Adrenal gland (tissue), 12 donors: ENCODE results near the gene BCL7A. TPM values are rescaled to one million over a fixed set of nuclear protein-coding genes. Genes with fewer than 3 reads are reported as not detected.

ENCODE experiments used
- DNase-seq, 7 donors: peaks; one replicate each; pipeline ENCODE4 v3.0.0-alpha.2; 2019 to 2020
- H3K27ac ChIP-seq, 5 donors: fragments of 200-600 bp; sonication (generic) in 4 of 5; 1 replicate in 3 of 5; 2 replicates in 2 of 5; pipeline versions ENCODE4 v1.5.1 to v1.8.0; 2016 to 2020; ENCODE audit warnings: mild to moderate bottlenecking in 1 of 5
- H3K27me3 ChIP-seq: fragments of 200-600 bp; 2 replicates; pipeline ENCODE4 v1.8.0; 2021
- H3K36me3 ChIP-seq, 2 donors: fragments of 200-600 bp; replicated peaks in 1 of 2; 1 replicate in 1 of 2; 2 replicates in 1 of 2; pipeline versions ENCODE4 v1.5.1 to v1.8.0; 2018 to 2022
- H3K4me1 ChIP-seq, 2 donors: fragments of 200-600 bp; replicated peaks in 1 of 2; 1 replicate in 1 of 2; 2 replicates in 1 of 2; pipeline versions ENCODE4 v1.5.1 to v1.8.0; 2018 to 2021
- H3K4me3 ChIP-seq, 4 donors: fragments of 200-600 bp; sonication (generic) in 3 of 4; one replicate each; pipeline ENCODE4 v1.5.1; 2016 to 2018
- H3K9me3 ChIP-seq, 3 donors: fragments of 200-600 bp; sonication (generic) in 1 of 3; replicated peaks in 1 of 3; 1 replicate in 2 of 3; 2 replicates in 1 of 3; pipeline versions ENCODE4 v1.5.1 to v1.8.0; 2016 to 2021
- CTCF ChIP-seq, 6 experiments: fragments of 450-650 bp in 4 of 6; fragments of 200-600 bp in 2 of 6; sonication (generic) in 1 of 6; IDR thresholded peaks; 1 replicate in 5 of 6; 2 replicates in 1 of 6; pipeline versions ENCODE4 v1.5.1 to v1.8.0; 2016 to 2021; ENCODE audit warnings: antibody characterized with exemption in 6 of 6, mild to moderate bottlenecking in 2 of 6, moderate library complexity in 1 of 6
- POLR2A ChIP-seq, 2 donors: fragments of 450-650 bp; IDR thresholded peaks; one replicate each; pipeline ENCODE4 v1.6.1; 2017; ENCODE audit warnings: antibody characterized with exemption in 2 of 2, mild to moderate bottlenecking in 2 of 2, moderate library complexity in 1 of 2
- WGBS, 4 donors: extraction: QIAGEN DNeasy Blood & Tissue Kit in 2 of 4; methylation state at CpG; one replicate each; pipeline versions ENCODE4 v1.1.5 to v1.1.7; 2013 to 2017; 5-methylcytosine and 5-hydroxymethylcytosine counted together
- intact Hi-C, 2 donors: fragments of 100-400 bp; cut with DNase I; formaldehyde crosslinking; loops; one replicate each; pipeline versions ENCODE4 v1.14.1 to v1.15.0; 2022 to 2023
- polyA plus RNA-seq, 3 donors: library from polyadenylated mRNA; stranded (reverse); fragments of 200-250 nt in 2 of 3; fragments of 350-450 nt in 1 of 3; fragmentation: Illumina TruSeq in 1 of 3; extraction: RNeasy Lipid Tissue Mini Kit (QIAGEN cat#74804) in 1 of 3; gene quantifications; one replicate each; pipeline ENCODE4 v1.2.3, GENCODE V29; 2013 to 2014
- total RNA-seq, 9 donors: library from RNA; depleted of rRNA in 4 of 9; stranded (reverse); fragments of >200 nt in 4 of 9; fragments of 120-200 nt in 1 of 9; fragmentation: NEBNext Ultra II Directional in 1 of 9; extraction: Animal tissue kit (Norgen Biotek cat#: 25700) in 1 of 9; gene quantifications; one replicate each; pipeline versions ENCODE4 v1.1.0 to v1.2.4, GENCODE V29; 2013 to 2023
- donor health status: healthy with polysubstance abuse.
- donor health status: Bipolar disorder and iron deficiency.
- donor health status: DM: yes; HTN: yes; CAD: no.
- donor health status: DM: no; HTN: no; CAD: no.
- donor health status: DM: no; HTN: no; CAD: no.
- donor health status: DM: yes; HTN: yes; CAD: no.

The BCL7A gene
- total and polyA plus RNA-seq, 12 donors = 1.6 to 11.5 (median 5.0) TPM

- intact Hi-C loops = no loop called here
- Histone ChIP-seq H3K4me3 (no peak overlapping the region), H3K27ac (peak overlapping the region in 4 of 5 donors; percentile 45 to 79 (median 64)), H3K27me3 (no peaks in the 10 kb centered on the region), H3K9me3 (no peaks in the 10 kb centered on the region), H3K36me3 (no peaks in the 10 kb centered on the region), H3K4me1 (peaks cover 17 to 26% of the 10 kb centered on the region in 2 donors)
- peak in 1 of 2 donors; percentile 32 for TF ChIP-seq POLR2A (IDR thresholded peaks at IDR 0.05)
- TF ChIP-seq CTCF (IDR thresholded peaks at IDR 0.05) = peak in 1 of 6 experiments; percentile 21
- DNase-seq = peak; percentile 76 to 89 (median 81)
- WGBS, 4 donors = 46 to 62% (median 48%) methylated on average over 4 to 11 of the region's 11 CpGs
Measured at GRCh38 chr12:122072031-122072970, 50.6 kb downstream of the BCL7A start.

- intact Hi-C loops = no loop called here
- no peak overlapping the region for H3K27ac ChIP-seq
- 95 to 100% (median 98%) methylated on average over 1 of the region's 1 CpG for WGBS, 4 donors
Measured at GRCh38 chr12:122073815-122074214, 52.1 kb downstream of the BCL7A start.

GRCh38 chr12:122076743-122077495 is 55.2 kb downstream of the BCL7A start:
- H3K4me3 ChIP-seq = no peak overlapping the region
- H3K9me3 ChIP-seq = no peaks in the 10 kb centered on the region
- H3K4me1 ChIP-seq = peaks cover 20 to 35% of the 10 kb centered on the region in 2 donors
- H3K36me3 ChIP-seq = no peaks in the 10 kb centered on the region
- no peak for DNase-seq
- WGBS, 4 donors = 87 to 95% (median 92%) methylated on average over 10 of the region's 10 CpGs
- H3K27ac ChIP-seq = no peak overlapping the region
- no peak for TF ChIP-seq POLR2A (IDR thresholded peaks at IDR 0.05)
- no peak for TF ChIP-seq CTCF (IDR thresholded peaks at IDR 0.05)
- intact Hi-C loops = no loop called here
- no peaks in the 10 kb centered on the region for H3K27me3 ChIP-seq

More at GRCh38 chr12:122073815-122074214, 52.1 kb downstream of the BCL7A start:
- H3K4me1 ChIP-seq = peaks cover 8 to 22% of the 10 kb centered on the region in 2 donors
- DNase-seq = no peak
- no peaks in the 10 kb centered on the region for H3K27me3 ChIP-seq
- no peaks in the 10 kb centered on the region for H3K36me3 ChIP-seq
- no peaks in the 10 kb centered on the region for H3K9me3 ChIP-seq
- TF ChIP-seq POLR2A (IDR thresholded peaks at IDR 0.05) (no peak), CTCF (IDR thresholded peaks at IDR 0.05) (no peak)
- H3K4me3 ChIP-seq = no peak overlapping the region
